Osteoblast (primary cell): ENCODE results near the gene IL5RA. TPM values are rescaled to one million over a fixed set of nuclear protein-coding genes. Genes with fewer than 3 reads are reported as not detected.

Experiments used
- DNase-seq: peaks from one replicate; pipeline ENCODE4 v3.0.0; 2011; ENCODE audit warnings: low spot score, mixed read lengths; ENCODE audit not compliant: insufficient read length; ENCODE audit errors: missing footprints
- H2AFZ ChIP-seq: 2 replicates; pipeline ENCODE4 v1.6.0; 2011; ENCODE audit warnings: mild to moderate bottlenecking, low read length
- H3K27ac ChIP-seq: 2 replicates; pipeline ENCODE4 v1.5.1; 2011; ENCODE audit warnings: mild to moderate bottlenecking, low read depth, low read length, moderate library complexity
- H3K27me3 ChIP-seq: 2 replicates; pipeline ENCODE4 v1.6.0; 2012; ENCODE audit warnings: mild to moderate bottlenecking, control low read depth, inconsistent platforms, low read length, moderate library complexity; ENCODE audit not compliant: insufficient read depth
- H3K36me3 ChIP-seq: 2 replicates; pipeline ENCODE4 v1.5.1; 2011; ENCODE audit warnings: mild to moderate bottlenecking, low read length, control low read depth, moderate library complexity; ENCODE audit not compliant: insufficient read depth
- H3K4me1 ChIP-seq: 2 replicates; pipeline ENCODE4 v1.5.1; 2011; ENCODE audit warnings: mild to moderate bottlenecking, low read length, control low read depth, moderate library complexity; ENCODE audit not compliant: insufficient read depth
- H3K4me2 ChIP-seq: 2 replicates; pipeline ENCODE4 v1.6.0; 2011; ENCODE audit warnings: mild to moderate bottlenecking, low read length; ENCODE audit not compliant: insufficient read depth
- H3K4me3 ChIP-seq: fragments of 200-600 bp; sonication (generic); 3 replicates; pipeline ENCODE4 v1.5.1; 2012; ENCODE audit warnings: mild to moderate bottlenecking, low read length, inconsistent platforms; ENCODE audit not compliant: insufficient read depth
- H3K79me2 ChIP-seq: 2 replicates; pipeline ENCODE4 v1.6.0; 2012; ENCODE audit warnings: mild to moderate bottlenecking, low read length, control low read depth, inconsistent platforms; ENCODE audit not compliant: insufficient read depth
- H3K9me3 ChIP-seq: 2 replicates; pipeline ENCODE4 v1.5.1; 2011; ENCODE audit warnings: low read depth, low read length, control low read depth
- H4K20me1 ChIP-seq: 2 replicates; pipeline ENCODE4 v1.6.0; 2012; ENCODE audit warnings: mild to moderate bottlenecking, low read length, control low read depth; ENCODE audit not compliant: insufficient read depth
- total RNA-seq: library from RNA; depleted of rRNA; stranded (reverse); fragments of >200 nt; gene quantifications from 2 replicates; pipeline ENCODE4 v1.2.3, GENCODE V29; 2012
- TF ChIP-seq, protein P1 (sequence below): IDR thresholded peaks from 2 replicates; pipeline ENCODE4 v1.5.1; 2011; ENCODE audit warnings: mild to moderate bottlenecking, low read depth, low read length, moderate library complexity; ENCODE audit errors: extremely low read depth

The IL5RA gene, protein sequence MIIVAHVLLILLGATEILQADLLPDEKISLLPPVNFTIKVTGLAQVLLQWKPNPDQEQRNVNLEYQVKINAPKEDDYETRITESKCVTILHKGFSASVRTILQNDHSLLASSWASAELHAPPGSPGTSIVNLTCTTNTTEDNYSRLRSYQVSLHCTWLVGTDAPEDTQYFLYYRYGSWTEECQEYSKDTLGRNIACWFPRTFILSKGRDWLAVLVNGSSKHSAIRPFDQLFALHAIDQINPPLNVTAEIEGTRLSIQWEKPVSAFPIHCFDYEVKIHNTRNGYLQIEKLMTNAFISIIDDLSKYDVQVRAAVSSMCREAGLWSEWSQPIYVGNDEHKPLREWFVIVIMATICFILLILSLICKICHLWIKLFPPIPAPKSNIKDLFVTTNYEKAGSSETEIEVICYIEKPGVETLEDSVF
- not detected in 2 replicates for total RNA-seq

DNA sequence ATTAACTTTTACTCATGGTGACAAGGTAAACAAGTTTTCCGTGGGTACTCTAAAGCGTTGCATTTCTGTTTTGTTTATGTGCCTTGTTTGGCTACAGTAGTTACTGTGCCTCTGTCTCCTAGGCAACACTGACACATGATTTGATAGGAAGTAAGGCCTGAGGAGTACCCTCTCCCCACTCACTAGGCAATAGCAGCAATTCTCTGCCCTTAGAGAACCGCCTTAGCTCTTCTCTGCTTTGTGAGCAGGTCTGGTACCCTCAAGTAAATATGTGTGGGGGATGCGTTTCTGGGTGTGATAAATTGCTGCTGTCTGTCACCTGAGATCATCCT lies at the start of gene IL5RA:
TSS of gene IL5RA (minus strand) at position 76 of the 332 bp plus-strand sequence. CDS start 5,390 bp downstream, outside the sequence.
- Histone ChIP-seq H3K4me2 (no peak within 1 kb of the TSS), H3K9me3 (no peaks in the 10 kb centered on the region), H4K20me1 (no peaks in the 10 kb centered on the region), H3K4me1 (no peaks in the 10 kb centered on the region), H3K36me3 (no peaks in the 10 kb centered on the region), H3K79me2 (no peaks in the 10 kb centered on the region), H3K27me3 (no peaks in the 10 kb centered on the region), H2AFZ (peak within 1 kb of the TSS; percentile 17), H3K4me3 (no peak within 1 kb of the TSS), H3K27ac (no peak within 1 kb of the TSS)
- TF ChIP-seq, protein P1, sequence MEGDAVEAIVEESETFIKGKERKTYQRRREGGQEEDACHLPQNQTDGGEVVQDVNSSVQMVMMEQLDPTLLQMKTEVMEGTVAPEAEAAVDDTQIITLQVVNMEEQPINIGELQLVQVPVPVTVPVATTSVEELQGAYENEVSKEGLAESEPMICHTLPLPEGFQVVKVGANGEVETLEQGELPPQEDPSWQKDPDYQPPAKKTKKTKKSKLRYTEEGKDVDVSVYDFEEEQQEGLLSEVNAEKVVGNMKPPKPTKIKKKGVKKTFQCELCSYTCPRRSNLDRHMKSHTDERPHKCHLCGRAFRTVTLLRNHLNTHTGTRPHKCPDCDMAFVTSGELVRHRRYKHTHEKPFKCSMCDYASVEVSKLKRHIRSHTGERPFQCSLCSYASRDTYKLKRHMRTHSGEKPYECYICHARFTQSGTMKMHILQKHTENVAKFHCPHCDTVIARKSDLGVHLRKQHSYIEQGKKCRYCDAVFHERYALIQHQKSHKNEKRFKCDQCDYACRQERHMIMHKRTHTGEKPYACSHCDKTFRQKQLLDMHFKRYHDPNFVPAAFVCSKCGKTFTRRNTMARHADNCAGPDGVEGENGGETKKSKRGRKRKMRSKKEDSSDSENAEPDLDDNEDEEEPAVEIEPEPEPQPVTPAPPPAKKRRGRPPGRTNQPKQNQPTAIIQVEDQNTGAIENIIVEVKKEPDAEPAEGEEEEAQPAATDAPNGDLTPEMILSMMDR, result no peak
- DNase-seq, result no peak

DNA sequence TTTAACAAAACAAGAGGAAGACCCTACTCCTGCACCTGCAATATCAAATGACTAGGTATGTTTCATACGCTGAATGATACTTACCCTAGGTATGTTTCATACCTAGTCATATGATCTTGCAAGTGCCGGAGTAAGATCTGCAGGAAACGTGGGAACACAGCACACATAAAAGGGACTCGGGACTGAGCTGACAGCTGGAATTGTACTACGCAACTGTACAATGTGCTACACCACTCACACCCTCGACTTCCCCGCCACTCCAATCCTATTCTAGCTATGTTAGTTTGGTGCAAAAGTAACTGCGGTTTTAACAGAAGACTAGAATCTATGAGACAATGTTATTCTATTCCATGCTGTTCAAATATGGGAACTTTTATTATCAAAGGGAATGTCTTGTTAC lies 47.3 kb upstream of the IL5RA start:
- Histone ChIP-seq H3K27ac (no peak overlapping the region), H3K4me2 (no peak overlapping the region), H2AFZ (no peak overlapping the region), H3K4me1 (peaks cover 6% of the 10 kb centered on the region), H3K79me2 (no peaks in the 10 kb centered on the region), H4K20me1 (no peaks in the 10 kb centered on the region), H3K36me3 (peaks cover 35% of the 10 kb centered on the region), H3K27me3 (no peaks in the 10 kb centered on the region), H3K4me3 (no peak overlapping the region), H3K9me3 (no peaks in the 10 kb centered on the region)
- TF ChIP-seq, protein P1, result no peak
- no peak for DNase-seq

DNA sequence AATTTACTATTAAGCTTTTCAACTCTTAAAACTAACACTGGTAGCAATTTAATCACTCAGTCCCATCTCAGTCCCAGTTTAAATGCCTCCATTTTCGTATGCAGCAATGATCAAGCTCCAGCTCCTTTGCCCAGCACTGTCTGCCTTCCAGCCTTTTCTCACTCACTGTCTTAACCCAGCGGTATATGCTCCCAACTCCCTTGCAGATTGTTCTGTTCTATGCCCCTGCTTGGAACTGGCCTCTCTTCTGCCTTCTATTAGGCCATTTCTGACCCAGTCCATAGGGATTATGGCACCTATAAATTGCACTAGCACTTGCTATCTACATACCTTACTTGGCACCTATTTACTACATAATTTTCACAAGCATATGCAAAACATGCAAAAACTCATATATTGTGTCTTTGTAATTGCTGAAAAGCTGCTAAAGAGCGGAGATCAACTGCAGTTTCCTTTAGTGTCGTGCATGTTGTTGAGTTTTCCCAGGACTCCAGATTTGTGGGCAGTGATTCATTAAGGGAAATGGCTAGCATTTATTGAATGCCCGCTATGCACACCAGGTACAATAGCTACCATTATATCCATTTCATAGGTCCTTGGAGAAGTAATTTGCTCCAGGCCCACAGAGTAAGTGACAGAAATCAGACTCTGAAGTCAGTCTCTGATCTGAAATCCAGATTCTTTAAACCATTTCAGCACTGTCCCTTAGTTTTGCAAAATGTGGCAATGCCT lies 44.9 kb upstream of the IL5RA start:
- Histone ChIP-seq H3K9me3 (no peaks in the 10 kb centered on the region), H2AFZ (no peak overlapping the region), H3K4me1 (no peaks in the 10 kb centered on the region), H3K27me3 (no peaks in the 10 kb centered on the region), H3K27ac (no peak overlapping the region), H3K36me3 (peaks cover 58% of the 10 kb centered on the region), H3K4me2 (no peak overlapping the region), H3K4me3 (no peak overlapping the region), H3K79me2 (no peaks in the 10 kb centered on the region), H4K20me1 (no peaks in the 10 kb centered on the region)
- TF ChIP-seq, protein P1, result no peak
- no peak for DNase-seq

DNA sequence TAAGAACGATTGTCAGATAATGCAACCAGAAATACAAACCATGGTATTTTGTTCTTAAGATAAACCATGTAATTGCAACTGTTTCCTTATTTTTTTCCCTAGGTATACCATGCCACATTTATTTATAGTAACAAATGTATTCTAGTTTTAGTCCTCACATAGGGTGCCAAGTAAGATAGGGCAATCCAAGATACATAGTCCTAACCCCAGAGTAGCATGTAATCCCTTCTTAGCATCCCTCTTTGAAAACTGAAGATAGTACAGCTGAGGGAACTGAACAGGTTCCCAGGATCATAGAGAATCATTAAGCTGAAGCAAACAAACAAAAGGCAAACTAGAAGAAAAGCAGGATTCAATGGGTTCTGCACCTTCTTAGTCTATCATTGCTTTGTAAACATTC lies 41.3 kb upstream of the IL5RA start:
- Histone ChIP-seq H4K20me1 (no peaks in the 10 kb centered on the region), H3K79me2 (peaks cover 3% of the 10 kb centered on the region), H3K4me2 (no peak overlapping the region), H3K9me3 (no peaks in the 10 kb centered on the region), H3K36me3 (peaks cover 86% of the 10 kb centered on the region), H2AFZ (no peak overlapping the region), H3K27me3 (no peaks in the 10 kb centered on the region), H3K4me3 (no peak overlapping the region), H3K27ac (no peak overlapping the region), H3K4me1 (no peaks in the 10 kb centered on the region)
- TF ChIP-seq, protein P1, result no peak
- DNase-seq, result no peak
